ENCODE data around the gene ELOA.
"Not testable (repeated sequence)": the region's sequence is repeated elsewhere in the genome, so short reads cannot be mapped to it uniquely, and the experiment has no call there.

The ELOA gene

GRCh38 chr1:23802809-23803342 is 59.6 kb downstream of the ELOA start:
- DNase-seq, result not testable (repeated sequence)

- DNase-seq, result no peak
Observed at GRCh38 chr1:23803674-23804073, 60.4 kb downstream of the ELOA start.

- no peak for DNase-seq
Observed at GRCh38 chr1:23804183-23804835, 61.0 kb downstream of the ELOA start.

- DNase-seq, result no peak
Observed at GRCh38 chr1:23805025-23805424, 61.8 kb downstream of the ELOA start.

GRCh38 chr1:23806280-23806679 is 63.0 kb downstream of the ELOA start:
- DNase-seq, result no peak

- DNase-seq, result no peak
Observed at GRCh38 chr1:23807453-23807852, 64.2 kb downstream of the ELOA start.

GRCh38 chr1:23809751-23810171 is 66.5 kb downstream of the ELOA start:
- DNase-seq, result peak; percentile 82

GRCh38 chr1:23810818-23811540 is 67.7 kb downstream of the ELOA start:
- peak; percentile 53 for DNase-seq

Data from activated CD4-positive, alpha-beta T cell treated with anti-CD3 and anti-CD28 coated beads, Interleukin-2, amount 50 U/mL, for 1 hour (primary cell).